CD4-positive, CD25-positive, alpha-beta regulatory T cell (primary cell): ENCODE results near the gene STX10. TPM values are rescaled to one million over a fixed set of nuclear protein-coding genes. Genes with fewer than 3 reads are reported as not detected.
A peak's percentile ranks its signal among the peaks of the same experiment; 100 is the strongest.

Experiments used
- ATAC-seq, 2 donors: fragments of 150-1000 bp; cut with Tn5 transposase; one replicate each; pipeline ENCODE4 v1.10.0; 2021; ENCODE audit warnings: low read depth in 2 of 2, moderate number of reproducible peaks in 2 of 2, moderate library complexity in 1 of 2
- DNase-seq, 3 donors: peaks; one replicate each; pipeline versions ENCODE4 v3.0.0 to v3.0.0-alpha.2; 2012 to 2022; ENCODE audit warnings: mixed read lengths in 1 of 3
- H3K27ac ChIP-seq: one replicate; pipeline ENCODE4 v1.7.0; 2013; ENCODE audit warnings: mild to moderate bottlenecking, low read length; ENCODE audit not compliant: insufficient read depth, poor library complexity, severe bottlenecking
- H3K27me3 ChIP-seq: one replicate; pipeline ENCODE4 v1.7.0; 2013; ENCODE audit warnings: low read length; ENCODE audit not compliant: control insufficient read depth, insufficient read depth
- H3K36me3 ChIP-seq: one replicate; pipeline ENCODE4 v1.7.0; 2013; ENCODE audit warnings: mild to moderate bottlenecking, low read length, moderate library complexity; ENCODE audit not compliant: control insufficient read depth, insufficient read depth
- H3K4me1 ChIP-seq: 2 replicates; pipeline ENCODE4 v1.7.0; 2013; ENCODE audit warnings: mild to moderate bottlenecking, low read length; ENCODE audit not compliant: insufficient read depth, control insufficient read depth, poor library complexity, severe bottlenecking
- H3K4me3 ChIP-seq: one replicate; pipeline ENCODE4 v1.7.0; 2013; ENCODE audit warnings: low read depth, mild to moderate bottlenecking, low read length, moderate library complexity
- H3K9me3 ChIP-seq, 2 experiments: 1 replicate in 1 of 2; 2 replicates in 1 of 2; pipeline ENCODE4 v1.7.0; 2013; ENCODE audit warnings: low read length in 2 of 2, mild to moderate bottlenecking in 1 of 2, moderate library complexity in 1 of 2; ENCODE audit not compliant: control insufficient read depth in 2 of 2
- H3K27ac Mint-ChIP-seq, 3 donors: one replicate each; pipeline ENCODE4 v1.8.0; 2020 to 2022; ENCODE audit warnings: mild to moderate bottlenecking in 3 of 3, mixed read lengths in 3 of 3, moderate library complexity in 2 of 3
- H3K27me3 Mint-ChIP-seq: one replicate; pipeline ENCODE4 v1.8.0; 2022; ENCODE audit warnings: mild to moderate bottlenecking, mixed read lengths
- H3K36me3 Mint-ChIP-seq: one replicate; pipeline ENCODE4 v1.8.0; 2020; ENCODE audit warnings: mixed read lengths
- H3K4me1 Mint-ChIP-seq, 4 donors: one replicate each; pipeline ENCODE4 v1.8.0; 2020 to 2022; ENCODE audit warnings: mixed read lengths in 4 of 4, mild to moderate bottlenecking in 1 of 4
- H3K4me3 Mint-ChIP-seq, 4 donors: one replicate each; pipeline ENCODE4 v1.8.0; 2020 to 2022; ENCODE audit warnings: mild to moderate bottlenecking in 4 of 4, mixed read lengths in 4 of 4, moderate library complexity in 3 of 4
- H3K9me3 Mint-ChIP-seq, 7 donors: one replicate each; pipeline ENCODE4 v1.8.0; 2020 to 2022; ENCODE audit warnings: mixed read lengths in 7 of 7, mild to moderate bottlenecking in 3 of 7, moderate library complexity in 2 of 7
- polyA plus RNA-seq, 4 donors: library from polyadenylated mRNA; unstranded; fragments of 300-500 nt; fragmentation: Illumina TruSeq; gene quantifications; one replicate each; pipeline ENCODE4 v1.2.3, GENCODE V29; 2021
- total RNA-seq: library from RNA; stranded (reverse); gene quantifications from one replicate; pipeline ENCODE4 v1.2.3, GENCODE V29; 2022

The STX10 gene
- total and polyA plus RNA-seq, 5 donors from 2014 or later = 52.4 to 68.2 (median 56.5) TPM

- DNase-seq = no peak
- Histone ChIP-seq H3K4me3 (peak overlapping the region; percentile 37), H3K27ac (no peak overlapping the region), H3K4me1 (peaks cover 42% of the 10 kb centered on the region), H3K27me3 (no peaks in the 10 kb centered on the region), H3K36me3 (peaks cover 7% of the 10 kb centered on the region), H3K9me3 (no peaks in the 10 kb centered on the region)
- Mint-ChIP-seq H3K27me3 (no peaks in the 10 kb centered on the region), H3K27ac (peak overlapping the region; percentile 56 to 80 (median 64)), H3K4me3 (peak overlapping the region in 3 of 4 donors; percentile 82 to 88 (median 84)), H3K9me3 (no peaks in the 10 kb centered on the region), H3K36me3 (no peaks in the 10 kb centered on the region), H3K4me1 (peaks cover 5 to 75% (median 28%) of the 10 kb centered on the region in 4 donors)
- no peak for ATAC-seq
These were observed 30.5 kb downstream of the STX10 start for GRCh38 chr19:13119627-13120026.

GRCh38 chr19:13118424-13119193, 31.6 kb downstream of the STX10 start:
- peak in 2 of 3 donors; percentile 42 to 47 for DNase-seq
- Histone ChIP-seq H3K4me1 (peaks cover 42% of the 10 kb centered on the region), H3K4me3 (peak overlapping the region; percentile 37), H3K36me3 (peaks cover 7% of the 10 kb centered on the region), H3K27me3 (no peaks in the 10 kb centered on the region), H3K27ac (peak overlapping the region; percentile 51), H3K9me3 (no peaks in the 10 kb centered on the region)
- H3K4me1 Mint-ChIP-seq = peaks cover 5 to 72% (median 25%) of the 10 kb centered on the region in 4 donors
- no peak for ATAC-seq
- no peaks in the 10 kb centered on the region for H3K27me3 Mint-ChIP-seq
- no peaks in the 10 kb centered on the region for H3K9me3 Mint-ChIP-seq
- no peaks in the 10 kb centered on the region for H3K36me3 Mint-ChIP-seq
- peak overlapping the region; percentile 64 to 90 (median 80) for H3K27ac Mint-ChIP-seq
- H3K4me3 Mint-ChIP-seq = peak overlapping the region; percentile 82 to 92 (median 86)

- H3K27ac Mint-ChIP-seq = peak within 1 kb of the TSS; percentile 80 to 90 (median 87)
- H3K27me3 Mint-ChIP-seq = no peaks in the 10 kb centered on the region
- peak within 1 kb of the TSS; percentile 94 to 97 (median 95) for H3K4me3 Mint-ChIP-seq
- peak within 1 kb of the TSS; percentile 99 for H3K4me3 ChIP-seq
- peak; percentile 86 to 87 for ATAC-seq
- no peaks in the 10 kb centered on the region for H3K9me3 Mint-ChIP-seq
- peak; percentile 80 to 90 (median 89) for DNase-seq
- H3K4me1 ChIP-seq = peaks cover 42% of the 10 kb centered on the region
- peaks cover 5 to 68% (median 21%) of the 10 kb centered on the region in 4 donors for H3K4me1 Mint-ChIP-seq
- H3K27ac ChIP-seq = peak within 1 kb of the TSS; percentile 69
- H3K9me3 ChIP-seq = no peaks in the 10 kb centered on the region
- H3K27me3 ChIP-seq = no peaks in the 10 kb centered on the region
- H3K36me3 ChIP-seq = peaks cover 7% of the 10 kb centered on the region
- no peaks in the 10 kb centered on the region for H3K36me3 Mint-ChIP-seq
These were observed 32.3 kb downstream of the STX10 start, which contains the start of gene NACC1 for GRCh38 chr19:13117772-13118423. Gene NACC1 (plus strand): TSS chr19:13118264. CDS start chr19:13135208, 16,944 bp downstream.

GRCh38 chr19:13117176-13117771, 32.9 kb downstream of the STX10 start:
- DNase-seq (peak in 2 of 3 donors; percentile 60 to 64), ATAC-seq (peak; percentile 25 to 29)
- Mint-ChIP-seq H3K4me1 (peaks cover 5 to 65% (median 17%) of the 10 kb centered on the region in 4 donors), H3K27ac (peak overlapping the region; percentile 16 to 87 (median 80)), H3K27me3 (no peaks in the 10 kb centered on the region), H3K9me3 (no peaks in the 10 kb centered on the region), H3K36me3 (no peaks in the 10 kb centered on the region), H3K4me3 (peak overlapping the region; percentile 94 to 97 (median 95))
- peak overlapping the region; percentile 99 for H3K4me3 ChIP-seq
- peaks cover 42% of the 10 kb centered on the region for H3K4me1 ChIP-seq
- no peaks in the 10 kb centered on the region for H3K9me3 ChIP-seq
- H3K27me3 ChIP-seq = no peaks in the 10 kb centered on the region
- H3K27ac ChIP-seq = peak overlapping the region; percentile 69
- H3K36me3 ChIP-seq = peaks cover 7% of the 10 kb centered on the region

- peak within 1 kb of the TSS; percentile 99 for H3K4me3 ChIP-seq
- H3K9me3 Mint-ChIP-seq = no peaks in the 10 kb centered on the region
- peaks cover 5 to 58% (median 15%) of the 10 kb centered on the region in 4 donors for H3K4me1 Mint-ChIP-seq
- DNase-seq (peak; percentile 83 to 94 (median 87)), ATAC-seq (peak; percentile 59 to 64)
- peaks cover 4% of the 10 kb centered on the region for H3K36me3 ChIP-seq
- H3K27me3 ChIP-seq = no peaks in the 10 kb centered on the region
- peaks cover 42% of the 10 kb centered on the region for H3K4me1 ChIP-seq
- H3K27ac Mint-ChIP-seq = peak within 1 kb of the TSS; percentile 80 to 97 (median 87)
- H3K4me3 Mint-ChIP-seq = peak within 1 kb of the TSS; percentile 94 to 97 (median 95)
- no peaks in the 10 kb centered on the region for H3K27me3 Mint-ChIP-seq
- H3K27ac ChIP-seq = peak within 1 kb of the TSS; percentile 69
- H3K9me3 ChIP-seq = no peaks in the 10 kb centered on the region
- H3K36me3 Mint-ChIP-seq = no peaks in the 10 kb centered on the region
These were observed 33.6 kb downstream of the STX10 start, which contains the start of gene TRMT1 for GRCh38 chr19:13116282-13117175. Gene TRMT1 (minus strand): TSS chr19:13116740. CDS start chr19:13116399, 341 bp downstream.

GRCh38 chr19:13115936-13116281, 34.3 kb downstream of the STX10 start:
- ATAC-seq = no peak
- H3K4me1 Mint-ChIP-seq = peaks cover 5 to 51% (median 14%) of the 10 kb centered on the region in 4 donors
- Histone ChIP-seq H3K36me3 (no peaks in the 10 kb centered on the region), H3K27ac (peak overlapping the region; percentile 69), H3K27me3 (no peaks in the 10 kb centered on the region), H3K4me1 (peaks cover 42% of the 10 kb centered on the region), H3K9me3 (no peaks in the 10 kb centered on the region), H3K4me3 (peak overlapping the region; percentile 99)
- no peaks in the 10 kb centered on the region for H3K9me3 Mint-ChIP-seq
- peak overlapping the region; percentile 94 to 97 (median 95) for H3K4me3 Mint-ChIP-seq
- H3K27ac Mint-ChIP-seq = peak overlapping the region; percentile 80 to 97 (median 87)
- DNase-seq = no peak
- no peaks in the 10 kb centered on the region for H3K36me3 Mint-ChIP-seq
- H3K27me3 Mint-ChIP-seq = no peaks in the 10 kb centered on the region

- H3K9me3 ChIP-seq = no peaks in the 10 kb centered on the region
- H3K27ac ChIP-seq = no peak overlapping the region
- Mint-ChIP-seq H3K9me3 (no peaks in the 10 kb centered on the region), H3K4me3 (peak overlapping the region in 1 of 4 donors; percentile 2), H3K4me1 (peaks cover under 1 to 26% (median 3%) of the 10 kb centered on the region in 4 donors), H3K27me3 (no peaks in the 10 kb centered on the region), H3K27ac (no peak overlapping the region), H3K36me3 (no peaks in the 10 kb centered on the region)
- peaks cover 20% of the 10 kb centered on the region for H3K4me1 ChIP-seq
- H3K27me3 ChIP-seq = no peaks in the 10 kb centered on the region
- H3K4me3 ChIP-seq = no peak overlapping the region
- no peak for DNase-seq
- H3K36me3 ChIP-seq = peaks cover 4% of the 10 kb centered on the region
- ATAC-seq = no peak
These were observed 37.6 kb downstream of the STX10 start for GRCh38 chr19:13112555-13112954.
